Suppressor macrophage treated with lipopolysaccharide for 1 hour (primary cell): ENCODE data around the gene CCDC182.

Experiments used
- DNase-seq, 3 donors: peaks; one replicate each; pipeline ENCODE4 v3.0.0-alpha.2; 2020 to 2022

Gene CCDC182

GRCh38 chr17:57745242-57745641 lies at the start of gene CCDC182:
TSS of gene CCDC182 (minus strand) at chr17:57745299. CDS start at chr17:57745272, 27 bp downstream.
- no peak for DNase-seq

GRCh38 chr17:57794841-57795240 lies 49.7 kb upstream of the CCDC182 start:
- no peak for DNase-seq

GRCh38 chr17:57788725-57789124 lies 43.6 kb upstream of the CCDC182 start:
- peak; percentile 25 to 61 (median 43) for DNase-seq

- no peak for DNase-seq
Measured at GRCh38 chr17:57785022-57785421, 39.9 kb upstream of the CCDC182 start.

- DNase-seq: no peak
Measured at GRCh38 chr17:57784226-57784895, 39.3 kb upstream of the CCDC182 start.

GRCh38 chr17:57783338-57783742 lies 38.2 kb upstream of the CCDC182 start:
- peak; percentile 82 to 94 (median 89) for DNase-seq

- no peak for DNase-seq
Measured at GRCh38 chr17:57782647-57783337, 37.7 kb upstream of the CCDC182 start.

- DNase-seq: peak; percentile 41 to 62 (median 52)
Measured at GRCh38 chr17:57782062-57782490, 37.0 kb upstream of the CCDC182 start.

- DNase-seq: no peak
Measured at GRCh38 chr17:57781386-57782061, 36.4 kb upstream of the CCDC182 start.

GRCh38 chr17:57779706-57780105 lies 34.6 kb upstream of the CCDC182 start:
- peak; percentile 43 to 67 (median 63) for DNase-seq

GRCh38 chr17:57778306-57778705 lies 33.2 kb upstream of the CCDC182 start:
- DNase-seq: no peak

GRCh38 chr17:57776366-57776765 lies 31.3 kb upstream of the CCDC182 start:
- no peak for DNase-seq

GRCh38 chr17:57774872-57775271 lies 29.8 kb upstream of the CCDC182 start:
- no peak for DNase-seq

- DNase-seq: peak; percentile 41 to 66 (median 58)
Measured at GRCh38 chr17:57773557-57773956, 28.5 kb upstream of the CCDC182 start.

- DNase-seq: no peak
Measured at GRCh38 chr17:57772774-57773173, 27.7 kb upstream of the CCDC182 start.

GRCh38 chr17:57767561-57767960 lies 22.5 kb upstream of the CCDC182 start:
- no peak for DNase-seq

- DNase-seq: peak in 1 of 3 donors; percentile 23
Measured at GRCh38 chr17:57766318-57766943, 21.3 kb upstream of the CCDC182 start.

- no peak for DNase-seq
Measured at GRCh38 chr17:57762452-57763395, 17.6 kb upstream of the CCDC182 start.

- no peak for DNase-seq
Measured at GRCh38 chr17:57761887-57762286, 16.8 kb upstream of the CCDC182 start.

GRCh38 chr17:57760046-57760445 lies 14.9 kb upstream of the CCDC182 start:
- DNase-seq: no peak

GRCh38 chr17:57758654-57759053 lies 13.6 kb upstream of the CCDC182 start:
- no peak for DNase-seq

GRCh38 chr17:57757735-57758134 lies 12.6 kb upstream of the CCDC182 start:
- no peak for DNase-seq
